Esophagus muscularis mucosa (tissue), 4 donors: Measurements from ENCODE around the gene THSD4. TPM values are rescaled to one million over a fixed set of nuclear protein-coding genes. Genes with fewer than 3 reads are reported as not detected.

Experiments used
- DNase-seq: peaks from one replicate; pipeline ENCODE4 v3.0.0-alpha.2; 2017; ENCODE audit errors: extremely low spot score
- H3K27ac ChIP-seq, 4 donors: fragments of 200-600 bp; sonication (generic); replicated peaks in 1 of 4; 1 replicate in 3 of 4; 2 replicates in 1 of 4; pipeline ENCODE4 v1.5.1; 2016 to 2019; ENCODE audit warnings: mild to moderate bottlenecking in 1 of 4
- H3K27me3 ChIP-seq, 4 donors: fragments of 200-600 bp; sonication (generic); one replicate each; pipeline versions ENCODE4 v1.5.1 to v1.6.0; 2016 to 2019
- H3K36me3 ChIP-seq, 4 donors: fragments of 200-600 bp; sonication (generic); one replicate each; pipeline ENCODE4 v1.5.1; 2016 to 2019
- H3K4me1 ChIP-seq, 4 donors: fragments of 200-600 bp; sonication (generic); one replicate each; pipeline ENCODE4 v1.5.1; 2016 to 2019
- H3K4me3 ChIP-seq, 4 donors: fragments of 200-600 bp; sonication (generic); 1 replicate in 2 of 4; 2 replicates in 2 of 4; pipeline ENCODE4 v1.5.1; 2016 to 2019; ENCODE audit warnings: mild to moderate bottlenecking in 4 of 4, moderate library complexity in 1 of 4
- H3K9me3 ChIP-seq, 4 donors: fragments of 200-600 bp; sonication (generic); 1 replicate in 3 of 4; 2 replicates in 1 of 4; pipeline ENCODE4 v1.5.1; 2016 to 2019
- CTCF ChIP-seq, 3 experiments: fragments of 200-600 bp in 2 of 3; fragments of 450-650 bp in 1 of 3; sonication (generic) in 2 of 3; IDR thresholded peaks; one replicate each; pipeline ENCODE4 v1.5.1; 2017 to 2019; ENCODE audit warnings: antibody characterized with exemption in 3 of 3, mild to moderate bottlenecking in 2 of 3, moderate library complexity in 1 of 3
- EP300 ChIP-seq: sonication (generic); formaldehyde crosslinking; IDR thresholded peaks from one replicate; pipeline ENCODE4 v1.6.1; 2017; ENCODE audit warnings: antibody characterized with exemption
- POLR2A ChIP-seq: fragments of 450-650 bp; IDR thresholded peaks from one replicate; pipeline ENCODE4 v1.6.1; 2017; ENCODE audit warnings: antibody characterized with exemption, moderate library complexity, mild to moderate bottlenecking, low read depth
- POLR2AphosphoS5 ChIP-seq, 2 donors: sonication (generic); formaldehyde crosslinking; IDR thresholded peaks; one replicate each; pipeline ENCODE4 v1.6.1; 2017; ENCODE audit warnings: antibody characterized with exemption in 2 of 2
- WGBS: methylation state at CpG from one replicate; pipeline ENCODE4 v1.1.5; 2018; 5-methylcytosine and 5-hydroxymethylcytosine counted together
- intact Hi-C: fragments of 100-400 bp; cut with DNase I; formaldehyde crosslinking; loops from one replicate; pipeline ENCODE4 v1.15.1; 2023
- total RNA-seq, 4 donors: library from RNA; depleted of rRNA; stranded (reverse); fragments of >200 nt; gene quantifications; one replicate each; pipeline versions ENCODE4 v1.1.0 to v1.2.1, GENCODE V29; 2016

THSD4 gene
- total RNA-seq, 4 donors from 2014 or later: 3.2 to 6.6 (median 5.6) TPM

GRCh38 chr15:71329497-71330260 is 214.4 kb downstream of the THSD4 start:
- Histone ChIP-seq H3K27me3 (no peaks in the 10 kb centered on the region), H3K4me3 (no peak overlapping the region), H3K36me3 (no peaks in the 10 kb centered on the region), H3K9me3 (no peaks in the 10 kb centered on the region), H3K4me1 (peaks cover 50 to 70% (median 63%) of the 10 kb centered on the region in 4 donors), H3K27ac (peak overlapping the region; percentile 81 to 82 (median 81))
- 57% methylated on average over 14 of the region's 14 CpGs for WGBS
- intact Hi-C loops: no loop called here
- DNase-seq: no peak
- no peak for TF ChIP-seq EP300
- TF ChIP-seq POLR2AphosphoS5 (IDR thresholded peaks at IDR 0.05): peak in 1 of 2 donors; percentile 20

GRCh38 chr15:71330638-71331162 is 215.4 kb downstream of the THSD4 start:
- H3K27ac ChIP-seq: peak overlapping the region; percentile 81 to 82 (median 81)
- intact Hi-C loops: no loop called here

GRCh38 chr15:71331173-71331572 is 215.9 kb downstream of the THSD4 start:
- peaks cover 50 to 72% (median 64%) of the 10 kb centered on the region in 4 donors for H3K4me1 ChIP-seq
- DNase-seq: no peak
- H3K27me3 ChIP-seq: no peaks in the 10 kb centered on the region
- H3K4me3 ChIP-seq: no peak overlapping the region
- peak overlapping the region; percentile 81 to 82 (median 81) for H3K27ac ChIP-seq
- no peaks in the 10 kb centered on the region for H3K9me3 ChIP-seq
- intact Hi-C loops: no loop called here
- no peaks in the 10 kb centered on the region for H3K36me3 ChIP-seq
- 79% methylated on average over 4 of the region's 4 CpGs for WGBS
- TF ChIP-seq POLR2AphosphoS5 (IDR thresholded peaks at IDR 0.05): no peak
- TF ChIP-seq CTCF (IDR thresholded peaks at IDR 0.05): no peak
- TF ChIP-seq POLR2A: no peak
- TF ChIP-seq EP300: no peak

More at GRCh38 chr15:71330638-71331162, 215.4 kb downstream of the THSD4 start:
- Histone ChIP-seq H3K4me3 (no peak overlapping the region), H3K9me3 (no peaks in the 10 kb centered on the region), H3K4me1 (peaks cover 50 to 72% (median 64%) of the 10 kb centered on the region in 4 donors), H3K36me3 (no peaks in the 10 kb centered on the region), H3K27me3 (no peaks in the 10 kb centered on the region)
- TF ChIP-seq POLR2AphosphoS5 (IDR thresholded peaks at IDR 0.05): no peak
- no peak for TF ChIP-seq CTCF (IDR thresholded peaks at IDR 0.05)
- TF ChIP-seq POLR2A: no peak
- no peak for TF ChIP-seq EP300
- 74% methylated on average over 11 of the region's 11 CpGs for WGBS
- DNase-seq: no peak

- WGBS: 69% methylated on average over 7 of the region's 8 CpGs
- intact Hi-C loops: no loop called here
- Histone ChIP-seq H3K4me3 (no peak overlapping the region), H3K4me1 (peaks cover 50 to 72% (median 64%) of the 10 kb centered on the region in 4 donors), H3K9me3 (no peaks in the 10 kb centered on the region), H3K27me3 (no peaks in the 10 kb centered on the region), H3K36me3 (no peaks in the 10 kb centered on the region), H3K27ac (peak overlapping the region in 2 of 4 donors; percentile 81 to 82)
- DNase-seq: no peak
- peak in 1 of 2 donors; percentile 37 for TF ChIP-seq POLR2AphosphoS5 (IDR thresholded peaks at IDR 0.05)
- no peak for TF ChIP-seq EP300
These were observed 217.2 kb downstream of the THSD4 start for GRCh38 chr15:71332431-71333004.

GRCh38 chr15:71333136-71333700 is 217.9 kb downstream of the THSD4 start:
- WGBS: 83% methylated on average over 3 of the region's 3 CpGs
- intact Hi-C loops: no loop called here
- H3K4me3 ChIP-seq: no peak overlapping the region
- H3K27me3 ChIP-seq: no peaks in the 10 kb centered on the region
- peaks cover 52 to 68% (median 58%) of the 10 kb centered on the region in 4 donors for H3K4me1 ChIP-seq
- H3K9me3 ChIP-seq: no peaks in the 10 kb centered on the region
- TF ChIP-seq POLR2AphosphoS5 (IDR thresholded peaks at IDR 0.05): no peak
- TF ChIP-seq CTCF (IDR thresholded peaks at IDR 0.05): no peak
- no peak for TF ChIP-seq EP300
- no peak for TF ChIP-seq POLR2A
- no peaks in the 10 kb centered on the region for H3K36me3 ChIP-seq
- no peak for DNase-seq
- H3K27ac ChIP-seq: peak overlapping the region in 1 of 4 donors; percentile 57
